Neural crest cell (in vitro differentiated cells): Measurements from ENCODE around the gene TRIP13. TPM values are rescaled to one million over a fixed set of nuclear protein-coding genes. Genes with fewer than 3 reads are reported as not detected.

Experiments
- DNase-seq: peaks from one replicate; pipeline ENCODE4 v3.0.0; 2021; ENCODE audit warnings: low read depth, mixed read lengths, low spot score
- H3K27ac Mint-ChIP-seq: one replicate; pipeline ENCODE4 v1.8.0; 2021; ENCODE audit warnings: mild to moderate bottlenecking, mixed read lengths; ENCODE audit not compliant: unreplicated experiment
- H3K27me3 Mint-ChIP-seq: 2 replicates; pipeline ENCODE4 v1.8.0; 2021; ENCODE audit warnings: low read depth, mild to moderate bottlenecking, mixed read lengths
- H3K36me3 Mint-ChIP-seq: 2 replicates; pipeline ENCODE4 v1.8.0; 2021; ENCODE audit warnings: low read depth, mild to moderate bottlenecking, mixed read lengths
- H3K4me1 Mint-ChIP-seq: 2 replicates; pipeline ENCODE4 v1.8.0; 2021; ENCODE audit warnings: mixed read lengths
- H3K4me3 Mint-ChIP-seq: one replicate; pipeline ENCODE4 v1.8.0; 2021; ENCODE audit warnings: mild to moderate bottlenecking, mixed read lengths
- H3K9me3 Mint-ChIP-seq: 2 replicates; pipeline ENCODE4 v1.8.0; 2021; ENCODE audit warnings: mixed read lengths
- total RNA-seq: library from RNA; stranded (reverse); gene quantifications from 2 replicates; pipeline ENCODE4 v1.2.1, GENCODE V29; 2021
- TF ChIP-seq, protein P1 (sequence below): fragments of 200-600 bp; sonication (generic); conservative IDR thresholded peaks from 2 replicates; pipeline ENCODE4 v1.5.0; 2021; ENCODE audit warnings: antibody characterized with exemption, mild to moderate bottlenecking

TRIP13 gene
- total RNA-seq, 1 donor from 2014 or later, result 32.6 TPM

DNA sequence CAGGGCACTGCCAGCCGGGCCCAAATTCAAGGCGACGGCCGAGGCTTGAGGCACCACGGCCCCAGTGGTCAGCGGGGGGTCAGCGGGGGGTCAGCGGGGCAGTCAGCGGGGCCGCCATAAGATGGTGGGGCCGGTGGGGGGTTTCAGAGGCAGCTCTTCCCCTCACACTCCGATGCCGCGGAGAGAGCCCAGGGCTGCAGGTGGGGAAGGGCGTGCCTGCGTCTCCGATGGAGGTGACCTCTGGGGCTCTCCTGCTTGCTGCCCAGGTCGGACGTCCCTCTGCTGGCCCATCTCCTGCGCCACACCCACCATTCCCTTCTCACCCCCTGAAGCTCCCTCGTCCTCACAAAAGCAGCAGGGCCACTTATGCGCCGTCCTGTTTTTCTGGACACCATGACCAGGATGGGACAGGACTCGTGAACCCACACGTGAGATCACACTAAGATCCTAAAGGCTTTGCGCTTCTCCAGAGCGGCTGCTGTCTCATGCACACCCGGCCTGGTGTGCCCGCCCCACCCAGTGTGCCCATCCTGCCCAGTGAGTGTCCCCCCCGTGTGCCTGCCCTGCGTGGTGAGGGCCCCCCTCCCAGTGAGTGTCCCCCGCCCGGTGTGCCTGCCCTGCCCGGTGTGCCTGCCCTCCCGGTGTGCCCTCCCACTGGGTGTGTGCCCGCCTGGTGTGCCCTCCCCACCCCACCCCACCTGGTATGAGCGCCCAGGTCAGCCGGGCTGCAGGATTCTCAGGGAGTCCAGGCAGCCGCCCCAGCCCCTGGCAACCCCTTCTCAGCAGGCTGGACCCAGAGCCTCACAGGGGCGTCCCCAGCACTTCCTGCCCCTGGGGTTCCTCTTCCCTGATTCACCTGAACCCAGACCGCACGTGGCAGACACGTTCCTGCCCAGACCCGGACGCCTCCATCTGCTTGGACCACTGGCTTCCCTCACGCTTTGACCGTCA lies 67.2 kb downstream of the TRIP13 start:
- Mint-ChIP-seq H3K27me3 (no peaks in the 10 kb centered on the region), H3K27ac (peak overlapping the region; percentile 73), H3K36me3 (no peaks in the 10 kb centered on the region), H3K4me3 (no peak overlapping the region), H3K9me3 (no peaks in the 10 kb centered on the region), H3K4me1 (peaks cover 19% of the 10 kb centered on the region)
- DNase-seq, result no peak
- TF ChIP-seq, protein P1, sequence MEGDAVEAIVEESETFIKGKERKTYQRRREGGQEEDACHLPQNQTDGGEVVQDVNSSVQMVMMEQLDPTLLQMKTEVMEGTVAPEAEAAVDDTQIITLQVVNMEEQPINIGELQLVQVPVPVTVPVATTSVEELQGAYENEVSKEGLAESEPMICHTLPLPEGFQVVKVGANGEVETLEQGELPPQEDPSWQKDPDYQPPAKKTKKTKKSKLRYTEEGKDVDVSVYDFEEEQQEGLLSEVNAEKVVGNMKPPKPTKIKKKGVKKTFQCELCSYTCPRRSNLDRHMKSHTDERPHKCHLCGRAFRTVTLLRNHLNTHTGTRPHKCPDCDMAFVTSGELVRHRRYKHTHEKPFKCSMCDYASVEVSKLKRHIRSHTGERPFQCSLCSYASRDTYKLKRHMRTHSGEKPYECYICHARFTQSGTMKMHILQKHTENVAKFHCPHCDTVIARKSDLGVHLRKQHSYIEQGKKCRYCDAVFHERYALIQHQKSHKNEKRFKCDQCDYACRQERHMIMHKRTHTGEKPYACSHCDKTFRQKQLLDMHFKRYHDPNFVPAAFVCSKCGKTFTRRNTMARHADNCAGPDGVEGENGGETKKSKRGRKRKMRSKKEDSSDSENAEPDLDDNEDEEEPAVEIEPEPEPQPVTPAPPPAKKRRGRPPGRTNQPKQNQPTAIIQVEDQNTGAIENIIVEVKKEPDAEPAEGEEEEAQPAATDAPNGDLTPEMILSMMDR, result no peak

DNA sequence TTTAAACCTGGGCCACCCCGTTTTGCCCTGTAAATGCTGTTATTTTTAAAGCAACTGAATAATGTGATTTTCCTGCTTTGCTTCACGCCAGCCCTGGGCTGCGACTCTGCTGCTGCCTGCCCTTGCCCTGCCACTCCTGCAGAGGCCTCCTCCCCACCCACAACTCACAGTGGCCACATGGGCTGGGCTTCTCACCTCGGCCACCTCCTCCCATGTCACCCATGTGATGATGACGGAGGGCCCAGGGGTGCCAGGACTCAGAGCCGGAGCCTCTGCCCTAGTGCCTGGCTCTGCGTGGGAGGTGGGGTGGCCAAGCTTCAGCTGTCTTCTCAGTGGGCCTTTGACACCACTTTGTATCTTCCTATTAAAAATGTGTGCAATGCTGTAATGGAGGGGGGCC lies 67.9 kb downstream of the TRIP13 start:
- H3K9me3 Mint-ChIP-seq, result no peaks in the 10 kb centered on the region
- no peak overlapping the region for H3K4me3 Mint-ChIP-seq
- no peaks in the 10 kb centered on the region for H3K36me3 Mint-ChIP-seq
- no peaks in the 10 kb centered on the region for H3K27me3 Mint-ChIP-seq
- no peak for DNase-seq
- H3K4me1 Mint-ChIP-seq, result peaks cover 19% of the 10 kb centered on the region
- H3K27ac Mint-ChIP-seq, result peak overlapping the region; percentile 73
- TF ChIP-seq, protein P1, result no peak

DNA sequence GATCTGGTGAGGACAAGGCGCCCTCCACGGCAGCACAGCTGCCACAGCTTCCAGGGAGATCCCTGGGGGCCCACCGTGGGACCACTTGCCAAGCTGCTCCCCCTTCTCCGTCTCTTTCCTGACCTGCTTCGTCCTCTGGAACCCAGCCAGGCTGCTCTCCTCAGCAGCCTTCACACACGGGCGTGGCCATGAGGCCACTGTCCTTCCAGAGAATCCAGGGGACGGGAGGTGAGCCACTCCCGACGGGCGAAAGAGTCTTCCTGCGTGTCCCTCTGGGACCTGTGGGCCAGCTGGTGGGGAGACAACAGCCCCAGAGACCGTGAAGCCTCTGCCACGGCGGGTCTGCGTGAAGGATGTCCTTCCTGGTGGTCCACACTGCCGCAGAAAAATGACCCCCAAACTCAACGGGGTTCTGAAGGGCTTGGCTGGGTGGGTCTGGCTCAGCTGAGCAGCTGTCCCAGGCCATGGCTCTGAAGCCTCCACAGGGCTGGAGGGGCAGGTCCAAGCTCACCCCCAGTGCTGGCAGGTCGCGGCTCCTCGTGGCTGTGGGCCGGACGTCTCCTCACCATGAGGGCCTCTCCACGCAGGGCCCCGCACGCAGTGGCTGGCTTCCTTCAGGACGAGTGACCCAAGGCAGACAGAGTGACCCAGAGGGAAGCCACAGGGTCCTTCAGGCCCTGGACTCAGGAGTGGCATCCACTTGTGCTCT lies 68.5 kb downstream of the TRIP13 start:
- H3K27me3 Mint-ChIP-seq, result no peaks in the 10 kb centered on the region
- DNase-seq, result no peak
- H3K36me3 Mint-ChIP-seq, result no peaks in the 10 kb centered on the region
- no peaks in the 10 kb centered on the region for H3K9me3 Mint-ChIP-seq
- TF ChIP-seq, protein P1, result no peak
- peaks cover 15% of the 10 kb centered on the region for H3K4me1 Mint-ChIP-seq
- H3K4me3 Mint-ChIP-seq, result no peak overlapping the region
- no peak overlapping the region for H3K27ac Mint-ChIP-seq

DNA sequence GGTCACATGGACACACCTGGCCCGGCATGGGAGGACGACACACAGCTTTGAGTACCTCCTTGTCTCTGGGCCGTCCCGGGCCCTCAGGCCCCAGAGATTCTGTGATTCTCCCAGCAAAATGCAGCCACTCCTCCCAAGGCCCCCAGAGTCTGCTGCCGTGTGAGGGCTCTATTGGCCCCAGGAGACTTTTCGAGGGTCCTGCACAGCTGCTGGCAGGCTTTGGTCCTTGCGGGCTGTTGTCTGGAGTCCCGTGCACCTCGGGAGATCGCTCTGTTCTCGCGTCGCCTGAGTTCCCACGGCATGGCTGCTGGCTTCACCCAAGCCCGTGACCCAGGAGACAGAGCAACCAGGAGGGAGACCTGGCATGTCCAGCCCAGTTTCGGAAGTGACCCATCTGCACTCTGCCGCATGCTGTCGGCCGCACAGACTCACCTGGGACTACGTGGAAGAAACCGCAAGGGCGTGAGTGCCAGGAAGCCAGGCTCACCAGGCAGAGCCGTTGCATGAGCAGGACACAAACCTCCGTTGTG lies 69.1 kb downstream of the TRIP13 start:
- Mint-ChIP-seq H3K36me3 (no peaks in the 10 kb centered on the region), H3K9me3 (no peaks in the 10 kb centered on the region), H3K4me3 (no peak overlapping the region), H3K4me1 (peaks cover 12% of the 10 kb centered on the region), H3K27ac (no peak overlapping the region), H3K27me3 (no peaks in the 10 kb centered on the region)
- TF ChIP-seq, protein P1, result no peak
- no peak for DNase-seq

DNA sequence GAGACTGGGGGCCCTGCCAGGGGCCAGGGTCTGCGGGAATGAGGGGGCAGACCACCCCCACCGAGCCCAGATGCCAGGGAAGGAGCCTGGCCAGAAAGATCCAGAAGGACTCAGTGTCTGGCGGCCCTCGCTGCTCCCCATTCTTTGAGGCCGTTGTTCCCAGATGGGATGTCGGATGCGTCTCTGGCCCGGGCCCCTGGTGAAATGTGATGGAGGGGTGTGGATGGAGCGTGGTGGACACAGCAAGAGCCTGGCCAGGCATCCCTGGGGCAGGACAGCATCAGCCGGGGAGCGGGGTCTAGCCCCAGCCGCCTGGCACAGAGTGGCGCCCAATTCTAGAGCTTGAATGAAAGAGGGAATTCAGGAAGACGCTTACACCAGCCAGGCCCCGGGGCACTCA lies 69.7 kb downstream of the TRIP13 start:
- Mint-ChIP-seq H3K9me3 (no peaks in the 10 kb centered on the region), H3K36me3 (no peaks in the 10 kb centered on the region), H3K4me1 (peaks cover 10% of the 10 kb centered on the region), H3K27ac (no peak overlapping the region), H3K4me3 (no peak overlapping the region), H3K27me3 (no peaks in the 10 kb centered on the region)
- TF ChIP-seq, protein P1, result no peak
- DNase-seq, result no peak
